Neural cell (in vitro differentiated cells): ENCODE data around the gene KLF5. TPM values are rescaled to one million over a fixed set of nuclear protein-coding genes. Genes with fewer than 3 reads are reported as not detected.

ENCODE experiments used
- H2AFZ ChIP-seq: fragments of 200-600, 300-800 bp; sonication (generic), shearing (Covaris generic); 2 replicates; pipeline ENCODE4 v1.6.0; 2014; ENCODE audit warnings: low read depth, mild to moderate bottlenecking, antibody characterized with exemption, low read length, moderate library complexity
- H3F3A ChIP-seq: fragments of 200-600 bp; shearing (Covaris generic); 2 replicates; pipeline ENCODE4 v1.6.1; 2016; ENCODE audit warnings: mild to moderate bottlenecking, moderate library complexity, mixed read lengths, antibody characterized with exemption, low read length; ENCODE audit not compliant: insufficient read depth, poor library complexity, severe bottlenecking
- H3K27ac ChIP-seq: fragments of 200-600, 300-800 bp; sonication (generic), shearing (Covaris generic); 2 replicates; pipeline ENCODE4 v1.5.1; 2014; ENCODE audit warnings: mild to moderate bottlenecking, low read length, moderate library complexity
- H3K27me3 ChIP-seq: fragments of 300-800, 200-600 bp; sonication (generic), shearing (Covaris generic); 2 replicates; pipeline ENCODE4 v1.6.0; 2014; ENCODE audit warnings: mild to moderate bottlenecking, low read depth, low read length, moderate library complexity; ENCODE audit not compliant: insufficient read depth
- H3K36me3 ChIP-seq: fragments of 300-800, 200-600 bp; sonication (generic), shearing (Covaris generic); 2 replicates; pipeline ENCODE4 v1.5.1; 2014; ENCODE audit warnings: mild to moderate bottlenecking, antibody characterized with exemption, low read length, moderate library complexity; ENCODE audit not compliant: insufficient read depth
- H3K4me2 ChIP-seq: fragments of 300-800, 200-600 bp; sonication (generic), shearing (Covaris generic); 2 replicates; pipeline ENCODE4 v1.6.0; 2014; ENCODE audit warnings: mild to moderate bottlenecking, low read length
- H3K4me3 ChIP-seq: fragments of 300-800, 200-600 bp; sonication (generic), shearing (Covaris generic); 2 replicates; pipeline ENCODE4 v1.5.1; 2014; ENCODE audit warnings: mild to moderate bottlenecking, low read length, moderate library complexity
- H3K79me2 ChIP-seq: fragments of 200-600 bp; shearing (Covaris generic); replicated peaks from 2 replicates; pipeline ENCODE4 v1.6.0; 2014; ENCODE audit warnings: mild to moderate bottlenecking, low read length, moderate library complexity; ENCODE audit not compliant: insufficient read depth
- H3K9ac ChIP-seq: fragments of 300-800, 200-600 bp; sonication (generic), shearing (Covaris generic); 2 replicates; pipeline ENCODE4 v1.6.1; 2016; ENCODE audit warnings: mild to moderate bottlenecking, low read length, mixed read lengths
- H3K9me2 ChIP-seq: fragments of 200-600 bp; shearing (Covaris generic); 2 replicates; pipeline ENCODE4 v1.6.1; 2016; ENCODE audit warnings: mild to moderate bottlenecking, low read length, mixed read lengths; ENCODE audit not compliant: insufficient read depth
- H3K9me3 ChIP-seq: fragments of 200-600, 300-800 bp; sonication (generic), shearing (Covaris generic); 2 replicates; pipeline ENCODE4 v1.6.1; 2016; ENCODE audit warnings: mild to moderate bottlenecking, mixed run types, low read length, moderate library complexity, mixed read lengths
- H4K20me1 ChIP-seq: fragments of 200-600 bp; shearing (Covaris generic); 2 replicates; pipeline ENCODE4 v1.6.1; 2016; ENCODE audit warnings: mild to moderate bottlenecking, mixed run types; ENCODE audit not compliant: insufficient read depth
- CTCF ChIP-seq: fragments of 450-650 bp; IDR thresholded peaks from 2 replicates; pipeline ENCODE4 v1.5.1; 2014; ENCODE audit warnings: antibody characterized with exemption, mild to moderate bottlenecking, moderate library complexity; ENCODE audit not compliant: poor library complexity, severe bottlenecking
- EP300 ChIP-seq: fragments of 450-650 bp; conservative IDR thresholded peaks from 2 replicates; pipeline ENCODE4 v1.6.1; 2014; ENCODE audit warnings: antibody characterized with exemption, mild to moderate bottlenecking, moderate library complexity; ENCODE audit not compliant: poor library complexity, severe bottlenecking
- EZH2 ChIP-seq: fragments of 200-600, 300-800 bp; shearing (Covaris generic), sonication (generic); IDR thresholded peaks from 2 replicates; pipeline ENCODE4 v1.6.1; 2014; ENCODE audit warnings: antibody characterized with exemption, low read length, borderline replicate concordance, mild to moderate bottlenecking; ENCODE audit not compliant: insufficient read depth, poor library complexity, severe bottlenecking
- MXI1 ChIP-seq: fragments of 450-650 bp; conservative IDR thresholded peaks from 2 replicates; pipeline ENCODE4 v1.6.1; 2014; ENCODE audit warnings: antibody characterized with exemption, mild to moderate bottlenecking; ENCODE audit not compliant: poor library complexity, severe bottlenecking
- POLR2AphosphoS5 ChIP-seq: IDR thresholded peaks from 2 replicates; pipeline ENCODE4 v1.6.1; 2012
- RAD21 ChIP-seq: fragments of 450-650 bp; conservative IDR thresholded peaks from 2 replicates; pipeline ENCODE4 v1.6.1; 2014; ENCODE audit warnings: antibody characterized with exemption, mild to moderate bottlenecking, moderate library complexity
- REST ChIP-seq: IDR thresholded peaks from 2 replicates; pipeline ENCODE4 v1.6.1; 2012; ENCODE audit warnings: borderline replicate concordance
- SMC3 ChIP-seq: fragments of 450-650 bp; conservative IDR thresholded peaks from 2 replicates; pipeline ENCODE4 v1.6.1; 2014; ENCODE audit warnings: antibody characterized with exemption, mild to moderate bottlenecking, moderate library complexity; ENCODE audit not compliant: poor library complexity
- TAF1 ChIP-seq: IDR thresholded peaks from 2 replicates; pipeline ENCODE4 v1.6.1; 2012; ENCODE audit warnings: low read depth
- polyA plus RNA-seq: library from polyadenylated mRNA; depleted of rRNA; stranded (reverse); fragments of >200 nt; gene quantifications from 2 replicates; pipeline ENCODE4 v1.2.3, GENCODE V29; 2014

The KLF5 gene
- polyA plus RNA-seq, 1 donor from 2014 or later = 0.26 TPM

- Histone ChIP-seq H3K9me3 (no peaks in the 10 kb centered on the region), H3K36me3 (no peaks in the 10 kb centered on the region), H3K4me3 (peak overlapping the region; percentile 77), H4K20me1 (no peaks in the 10 kb centered on the region), H2AFZ (no peak overlapping the region), H3F3A (no peaks in the 10 kb centered on the region), H3K9ac (no peak overlapping the region), H3K79me2 (no peaks in the 10 kb centered on the region), H3K4me2 (no peak overlapping the region), H3K27ac (no peak overlapping the region), H3K9me2 (no peaks in the 10 kb centered on the region), H3K27me3 (peaks cover 64% of the 10 kb centered on the region)
- no peak for TF ChIP-seq EP300
- no peak for TF ChIP-seq CTCF
- no peak for TF ChIP-seq RAD21
- no peak for TF ChIP-seq POLR2AphosphoS5
- no peak for TF ChIP-seq SMC3
- TF ChIP-seq MXI1 = no peak
- TF ChIP-seq TAF1 = no peak
- no peak for TF ChIP-seq REST
- TF ChIP-seq EZH2 = no peak
Measured at GRCh38 chr13:73060251-73061160, 1.7 kb downstream of the KLF5 start.

GRCh38 chr13:73061473-73061872 lies 2.7 kb downstream of the KLF5 start:
- Histone ChIP-seq H3K27ac (no peak overlapping the region), H3K9me3 (no peaks in the 10 kb centered on the region), H3K79me2 (no peaks in the 10 kb centered on the region), H4K20me1 (no peaks in the 10 kb centered on the region), H3K4me2 (no peak overlapping the region), H3K36me3 (no peaks in the 10 kb centered on the region), H3K9me2 (no peaks in the 10 kb centered on the region), H2AFZ (no peak overlapping the region), H3K4me3 (no peak overlapping the region), H3F3A (no peaks in the 10 kb centered on the region), H3K9ac (no peak overlapping the region), H3K27me3 (peaks cover 55% of the 10 kb centered on the region)
- TF ChIP-seq CTCF (no peak), EP300 (no peak), EZH2 (no peak), RAD21 (no peak), SMC3 (no peak), REST (no peak), MXI1 (no peak), POLR2AphosphoS5 (no peak), TAF1 (no peak)
